Neural cell (in vitro differentiated cells): ENCODE measurements around the gene CTDSP2. TPM values are rescaled to one million over a fixed set of nuclear protein-coding genes. Genes with fewer than 3 reads are reported as not detected.

Experiments used
- H2AFZ ChIP-seq: fragments of 200-600, 300-800 bp; sonication (generic), shearing (Covaris generic); 2 replicates; pipeline ENCODE4 v1.6.0; 2014; ENCODE audit warnings: low read depth, mild to moderate bottlenecking, antibody characterized with exemption, low read length, moderate library complexity
- H3F3A ChIP-seq: fragments of 200-600 bp; shearing (Covaris generic); 2 replicates; pipeline ENCODE4 v1.6.1; 2016; ENCODE audit warnings: mild to moderate bottlenecking, moderate library complexity, mixed read lengths, antibody characterized with exemption, low read length; ENCODE audit not compliant: insufficient read depth, poor library complexity, severe bottlenecking
- H3K27ac ChIP-seq: fragments of 200-600, 300-800 bp; sonication (generic), shearing (Covaris generic); 2 replicates; pipeline ENCODE4 v1.5.1; 2014; ENCODE audit warnings: mild to moderate bottlenecking, low read length, moderate library complexity
- H3K27me3 ChIP-seq: fragments of 300-800, 200-600 bp; sonication (generic), shearing (Covaris generic); 2 replicates; pipeline ENCODE4 v1.6.0; 2014; ENCODE audit warnings: mild to moderate bottlenecking, low read depth, low read length, moderate library complexity; ENCODE audit not compliant: insufficient read depth
- H3K36me3 ChIP-seq: fragments of 300-800, 200-600 bp; sonication (generic), shearing (Covaris generic); 2 replicates; pipeline ENCODE4 v1.5.1; 2014; ENCODE audit warnings: mild to moderate bottlenecking, antibody characterized with exemption, low read length, moderate library complexity; ENCODE audit not compliant: insufficient read depth
- H3K4me2 ChIP-seq: fragments of 300-800, 200-600 bp; sonication (generic), shearing (Covaris generic); 2 replicates; pipeline ENCODE4 v1.6.0; 2014; ENCODE audit warnings: mild to moderate bottlenecking, low read length
- H3K4me3 ChIP-seq: fragments of 300-800, 200-600 bp; sonication (generic), shearing (Covaris generic); 2 replicates; pipeline ENCODE4 v1.5.1; 2014; ENCODE audit warnings: mild to moderate bottlenecking, low read length, moderate library complexity
- H3K79me2 ChIP-seq: fragments of 200-600 bp; shearing (Covaris generic); replicated peaks from 2 replicates; pipeline ENCODE4 v1.6.0; 2014; ENCODE audit warnings: mild to moderate bottlenecking, low read length, moderate library complexity; ENCODE audit not compliant: insufficient read depth
- H3K9ac ChIP-seq: fragments of 300-800, 200-600 bp; sonication (generic), shearing (Covaris generic); 2 replicates; pipeline ENCODE4 v1.6.1; 2016; ENCODE audit warnings: mild to moderate bottlenecking, low read length, mixed read lengths
- H3K9me2 ChIP-seq: fragments of 200-600 bp; shearing (Covaris generic); 2 replicates; pipeline ENCODE4 v1.6.1; 2016; ENCODE audit warnings: mild to moderate bottlenecking, low read length, mixed read lengths; ENCODE audit not compliant: insufficient read depth
- H3K9me3 ChIP-seq: fragments of 200-600, 300-800 bp; sonication (generic), shearing (Covaris generic); 2 replicates; pipeline ENCODE4 v1.6.1; 2016; ENCODE audit warnings: mild to moderate bottlenecking, mixed run types, low read length, moderate library complexity, mixed read lengths
- H4K20me1 ChIP-seq: fragments of 200-600 bp; shearing (Covaris generic); 2 replicates; pipeline ENCODE4 v1.6.1; 2016; ENCODE audit warnings: mild to moderate bottlenecking, mixed run types; ENCODE audit not compliant: insufficient read depth
- EP300 ChIP-seq: fragments of 450-650 bp; conservative IDR thresholded peaks from 2 replicates; pipeline ENCODE4 v1.6.1; 2014; ENCODE audit warnings: antibody characterized with exemption, mild to moderate bottlenecking, moderate library complexity; ENCODE audit not compliant: poor library complexity, severe bottlenecking
- EZH2 ChIP-seq: fragments of 200-600, 300-800 bp; shearing (Covaris generic), sonication (generic); IDR thresholded peaks from 2 replicates; pipeline ENCODE4 v1.6.1; 2014; ENCODE audit warnings: antibody characterized with exemption, low read length, borderline replicate concordance, mild to moderate bottlenecking; ENCODE audit not compliant: insufficient read depth, poor library complexity, severe bottlenecking
- MXI1 ChIP-seq: fragments of 450-650 bp; conservative IDR thresholded peaks from 2 replicates; pipeline ENCODE4 v1.6.1; 2014; ENCODE audit warnings: antibody characterized with exemption, mild to moderate bottlenecking; ENCODE audit not compliant: poor library complexity, severe bottlenecking
- POLR2AphosphoS5 ChIP-seq: IDR thresholded peaks from 2 replicates; pipeline ENCODE4 v1.6.1; 2012
- RAD21 ChIP-seq: fragments of 450-650 bp; conservative IDR thresholded peaks from 2 replicates; pipeline ENCODE4 v1.6.1; 2014; ENCODE audit warnings: antibody characterized with exemption, mild to moderate bottlenecking, moderate library complexity
- SMC3 ChIP-seq: fragments of 450-650 bp; conservative IDR thresholded peaks from 2 replicates; pipeline ENCODE4 v1.6.1; 2014; ENCODE audit warnings: antibody characterized with exemption, mild to moderate bottlenecking, moderate library complexity; ENCODE audit not compliant: poor library complexity
- TAF1 ChIP-seq: IDR thresholded peaks from 2 replicates; pipeline ENCODE4 v1.6.1; 2012; ENCODE audit warnings: low read depth
- polyA plus RNA-seq: library from polyadenylated mRNA; depleted of rRNA; stranded (reverse); fragments of >200 nt; gene quantifications from 2 replicates; pipeline ENCODE4 v1.2.3, GENCODE V29; 2014
- TF ChIP-seq, protein P1 (sequence below): fragments of 450-650 bp; IDR thresholded peaks from 2 replicates; pipeline ENCODE4 v1.5.1; 2014; ENCODE audit warnings: antibody characterized with exemption, mild to moderate bottlenecking, moderate library complexity; ENCODE audit not compliant: poor library complexity, severe bottlenecking
- TF ChIP-seq, protein P2 (sequence below): IDR thresholded peaks from 2 replicates; pipeline ENCODE4 v1.6.1; 2012; ENCODE audit warnings: borderline replicate concordance

CTDSP2 gene
- polyA plus RNA-seq, 1 donor from 2014 or later = 23.6 TPM

DNA sequence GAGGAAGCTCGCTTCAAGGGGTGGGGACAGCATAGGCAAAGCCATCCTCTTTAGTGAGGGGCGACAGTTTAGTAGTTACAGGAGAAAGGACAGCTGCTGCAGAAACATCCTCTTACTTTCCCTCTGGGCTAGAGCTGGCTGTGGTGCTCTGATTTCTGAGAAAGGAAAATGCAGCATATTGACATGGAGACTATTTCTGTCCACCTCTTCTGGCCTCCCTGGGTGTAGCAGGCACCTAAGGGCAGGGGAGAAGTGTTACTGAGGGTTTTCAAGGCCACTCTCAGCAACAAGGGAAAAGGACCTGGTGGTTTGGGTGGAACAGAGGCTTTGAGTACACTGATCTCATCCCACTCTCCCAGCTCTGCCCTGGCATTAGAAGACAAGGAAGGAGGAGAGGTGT is 40.0 kb upstream of the CTDSP2 start:
- H3K9ac ChIP-seq = no peak overlapping the region
- no peak overlapping the region for H3K4me2 ChIP-seq
- H3K9me3 ChIP-seq = no peaks in the 10 kb centered on the region
- H3K9me2 ChIP-seq = no peaks in the 10 kb centered on the region
- H2AFZ ChIP-seq = no peak overlapping the region
- H3K27me3 ChIP-seq = no peaks in the 10 kb centered on the region
- H3K79me2 ChIP-seq = no peaks in the 10 kb centered on the region
- no peak overlapping the region for H3K27ac ChIP-seq
- no peaks in the 10 kb centered on the region for H4K20me1 ChIP-seq
- no peak overlapping the region for H3K4me3 ChIP-seq
- H3F3A ChIP-seq = no peaks in the 10 kb centered on the region
- H3K36me3 ChIP-seq = no peaks in the 10 kb centered on the region
- no peak for TF ChIP-seq POLR2AphosphoS5
- no peak for TF ChIP-seq SMC3
- no peak for TF ChIP-seq EZH2
- TF ChIP-seq EP300 = no peak
- TF ChIP-seq, protein P1, sequence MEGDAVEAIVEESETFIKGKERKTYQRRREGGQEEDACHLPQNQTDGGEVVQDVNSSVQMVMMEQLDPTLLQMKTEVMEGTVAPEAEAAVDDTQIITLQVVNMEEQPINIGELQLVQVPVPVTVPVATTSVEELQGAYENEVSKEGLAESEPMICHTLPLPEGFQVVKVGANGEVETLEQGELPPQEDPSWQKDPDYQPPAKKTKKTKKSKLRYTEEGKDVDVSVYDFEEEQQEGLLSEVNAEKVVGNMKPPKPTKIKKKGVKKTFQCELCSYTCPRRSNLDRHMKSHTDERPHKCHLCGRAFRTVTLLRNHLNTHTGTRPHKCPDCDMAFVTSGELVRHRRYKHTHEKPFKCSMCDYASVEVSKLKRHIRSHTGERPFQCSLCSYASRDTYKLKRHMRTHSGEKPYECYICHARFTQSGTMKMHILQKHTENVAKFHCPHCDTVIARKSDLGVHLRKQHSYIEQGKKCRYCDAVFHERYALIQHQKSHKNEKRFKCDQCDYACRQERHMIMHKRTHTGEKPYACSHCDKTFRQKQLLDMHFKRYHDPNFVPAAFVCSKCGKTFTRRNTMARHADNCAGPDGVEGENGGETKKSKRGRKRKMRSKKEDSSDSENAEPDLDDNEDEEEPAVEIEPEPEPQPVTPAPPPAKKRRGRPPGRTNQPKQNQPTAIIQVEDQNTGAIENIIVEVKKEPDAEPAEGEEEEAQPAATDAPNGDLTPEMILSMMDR = no peak
- TF ChIP-seq TAF1 = no peak
- no peak for TF ChIP-seq MXI1
- TF ChIP-seq, protein P2, sequence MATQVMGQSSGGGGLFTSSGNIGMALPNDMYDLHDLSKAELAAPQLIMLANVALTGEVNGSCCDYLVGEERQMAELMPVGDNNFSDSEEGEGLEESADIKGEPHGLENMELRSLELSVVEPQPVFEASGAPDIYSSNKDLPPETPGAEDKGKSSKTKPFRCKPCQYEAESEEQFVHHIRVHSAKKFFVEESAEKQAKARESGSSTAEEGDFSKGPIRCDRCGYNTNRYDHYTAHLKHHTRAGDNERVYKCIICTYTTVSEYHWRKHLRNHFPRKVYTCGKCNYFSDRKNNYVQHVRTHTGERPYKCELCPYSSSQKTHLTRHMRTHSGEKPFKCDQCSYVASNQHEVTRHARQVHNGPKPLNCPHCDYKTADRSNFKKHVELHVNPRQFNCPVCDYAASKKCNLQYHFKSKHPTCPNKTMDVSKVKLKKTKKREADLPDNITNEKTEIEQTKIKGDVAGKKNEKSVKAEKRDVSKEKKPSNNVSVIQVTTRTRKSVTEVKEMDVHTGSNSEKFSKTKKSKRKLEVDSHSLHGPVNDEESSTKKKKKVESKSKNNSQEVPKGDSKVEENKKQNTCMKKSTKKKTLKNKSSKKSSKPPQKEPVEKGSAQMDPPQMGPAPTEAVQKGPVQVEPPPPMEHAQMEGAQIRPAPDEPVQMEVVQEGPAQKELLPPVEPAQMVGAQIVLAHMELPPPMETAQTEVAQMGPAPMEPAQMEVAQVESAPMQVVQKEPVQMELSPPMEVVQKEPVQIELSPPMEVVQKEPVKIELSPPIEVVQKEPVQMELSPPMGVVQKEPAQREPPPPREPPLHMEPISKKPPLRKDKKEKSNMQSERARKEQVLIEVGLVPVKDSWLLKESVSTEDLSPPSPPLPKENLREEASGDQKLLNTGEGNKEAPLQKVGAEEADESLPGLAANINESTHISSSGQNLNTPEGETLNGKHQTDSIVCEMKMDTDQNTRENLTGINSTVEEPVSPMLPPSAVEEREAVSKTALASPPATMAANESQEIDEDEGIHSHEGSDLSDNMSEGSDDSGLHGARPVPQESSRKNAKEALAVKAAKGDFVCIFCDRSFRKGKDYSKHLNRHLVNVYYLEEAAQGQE = no peak
- TF ChIP-seq RAD21 = no peak

DNA sequence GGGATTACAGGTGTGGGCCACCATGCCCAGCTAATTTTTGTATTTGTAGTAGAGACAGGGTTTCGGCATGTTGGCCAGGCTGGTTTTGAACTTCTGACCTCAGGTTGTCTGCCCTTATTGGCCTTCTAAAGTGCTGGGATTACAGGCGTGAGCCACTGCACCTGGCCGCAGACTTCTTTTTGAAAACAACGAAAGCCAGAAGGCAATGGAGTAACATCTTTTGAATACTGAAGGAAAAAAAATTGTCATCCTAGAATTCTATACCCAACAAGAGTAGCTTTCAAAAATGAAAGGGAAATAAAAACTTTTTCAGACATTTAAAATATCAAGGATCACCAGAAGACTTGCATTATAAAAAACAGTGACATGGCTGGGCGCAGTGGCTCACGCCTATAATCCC is 38.7 kb upstream of the CTDSP2 start:
- H3K27me3 ChIP-seq = no peaks in the 10 kb centered on the region
- no peaks in the 10 kb centered on the region for H3K9me2 ChIP-seq
- H3K4me3 ChIP-seq = no peak overlapping the region
- TF ChIP-seq TAF1 (no peak), MXI1 (no peak), SMC3 (no peak), EZH2 (no peak), POLR2AphosphoS5 (no peak), RAD21 (no peak), EP300 (no peak)
- TF ChIP-seq, protein P1 = no peak
- TF ChIP-seq, protein P2 = no peak
- H3K79me2 ChIP-seq = no peaks in the 10 kb centered on the region
- H3K4me2 ChIP-seq = no peak overlapping the region
- no peak overlapping the region for H3K9ac ChIP-seq
- no peaks in the 10 kb centered on the region for H4K20me1 ChIP-seq
- no peak overlapping the region for H2AFZ ChIP-seq
- no peaks in the 10 kb centered on the region for H3K36me3 ChIP-seq
- H3F3A ChIP-seq = no peaks in the 10 kb centered on the region
- H3K27ac ChIP-seq = no peak overlapping the region
- H3K9me3 ChIP-seq = no peaks in the 10 kb centered on the region
